ENCODE results near the gene UHRF1. TPM values are rescaled to one million over a fixed set of nuclear protein-coding genes. Genes with fewer than 3 reads are reported as not detected.
"Not testable (repeated sequence)": the region's sequence is repeated elsewhere in the genome, so short reads cannot be mapped to it uniquely, and the experiment has no call there.

Gene UHRF1
- polyA plus RNA-seq, 4 donors, result 27.5 to 43.4 (median 37.1) TPM

DNA sequence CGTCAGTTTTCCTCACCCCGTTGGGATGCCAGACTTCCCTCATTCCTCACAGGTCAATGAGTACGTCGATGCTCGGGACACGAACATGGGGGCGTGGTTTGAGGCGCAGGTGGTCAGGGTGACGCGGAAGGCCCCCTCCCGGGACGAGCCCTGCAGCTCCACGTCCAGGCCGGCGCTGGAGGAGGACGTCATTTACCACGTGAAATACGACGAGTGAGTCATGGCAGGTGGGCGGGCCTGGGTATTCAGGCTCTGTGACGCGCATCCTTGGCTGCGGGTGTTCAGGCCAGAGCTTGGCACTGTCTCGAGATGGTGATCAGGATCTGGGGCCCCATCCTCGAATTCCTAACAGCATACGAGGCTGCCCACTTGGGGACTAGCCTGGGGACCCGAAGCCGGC, 21.4 kb downstream of the UHRF1 start:
- no peak for DNase-seq (ENCODE audit: low read depth in 4 of 4, low spot score in 2 of 4)

- no peak for DNase-seq (ENCODE audit: low read depth in 4 of 4, low spot score in 2 of 4)
Observed at GRCh38 chr19:4932711-4933110, 23.4 kb downstream of the UHRF1 start.

DNA sequence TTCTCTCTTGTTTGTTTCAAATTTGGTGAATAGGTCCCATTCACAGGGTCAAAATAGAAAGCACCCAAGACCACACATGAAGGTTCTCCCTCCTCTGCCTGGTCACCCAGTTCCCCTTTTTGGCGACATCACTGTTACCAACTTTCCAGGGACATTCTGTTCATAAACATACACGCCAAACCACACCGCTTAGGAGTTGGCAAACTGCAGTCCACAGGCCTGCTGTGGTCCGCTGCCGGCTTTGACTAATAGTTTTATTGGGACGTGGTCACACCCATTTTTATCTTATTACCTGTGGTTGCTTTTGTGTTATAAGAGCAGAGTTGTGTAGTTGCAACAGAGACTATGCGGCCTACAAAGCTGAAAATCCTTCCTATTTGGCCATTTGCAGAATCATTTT, 24.2 kb downstream of the UHRF1 start:
- no peak for DNase-seq (ENCODE audit: low read depth in 4 of 4, low spot score in 2 of 4)

DNA sequence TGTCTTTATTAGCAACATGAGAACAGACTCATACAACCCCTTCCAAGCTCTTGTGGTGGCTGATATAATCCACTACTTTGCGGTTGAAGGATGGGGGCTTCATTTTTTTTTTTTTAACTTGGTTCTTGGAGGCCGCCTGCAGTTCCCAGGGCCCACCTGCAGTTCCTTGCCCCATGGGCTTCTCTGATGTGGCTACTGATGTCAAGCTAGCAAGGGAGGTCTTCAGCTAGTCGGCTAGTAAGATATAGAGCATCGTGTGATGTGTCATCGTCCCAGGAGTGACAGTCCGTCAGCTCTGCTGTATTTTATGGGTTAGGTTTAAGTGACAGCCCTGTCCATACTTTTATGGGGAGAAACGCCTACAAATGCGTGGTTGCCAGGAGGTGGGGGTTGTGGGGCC, 26.1 kb downstream of the UHRF1 start:
- no peak for DNase-seq (ENCODE audit: low read depth in 4 of 4, low spot score in 2 of 4)

GRCh38 chr19:4937060-4937459, 27.8 kb downstream of the UHRF1 start:
- DNase-seq (ENCODE audit: low read depth in 4 of 4, low spot score in 2 of 4), result no peak

DNA sequence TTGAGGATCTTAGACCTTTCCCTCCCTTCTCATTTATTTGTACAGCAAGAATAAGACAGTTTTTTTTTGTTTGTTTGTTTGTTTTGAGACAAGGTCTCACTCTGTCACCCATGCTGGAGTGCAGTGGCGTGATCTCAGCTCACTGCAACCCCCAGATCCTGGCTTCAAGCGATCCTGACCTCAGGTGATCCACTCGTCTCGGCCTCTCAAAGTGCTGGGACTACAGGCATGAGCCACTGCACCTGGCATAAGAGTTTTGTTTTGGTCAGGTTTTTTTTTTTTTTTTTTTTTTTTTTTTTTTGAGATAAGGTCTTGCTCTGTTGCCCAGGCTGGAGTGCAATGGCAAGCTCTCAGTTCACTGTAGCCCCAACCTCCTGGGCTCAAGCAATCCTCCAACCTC, 29.2 kb downstream of the UHRF1 start:
- DNase-seq (ENCODE audit: low read depth in 4 of 4, low spot score in 2 of 4), result not testable (repeated sequence)

GRCh38 chr19:4939466-4939865, 30.2 kb downstream of the UHRF1 start:
- DNase-seq (ENCODE audit: low read depth in 4 of 4, low spot score in 2 of 4), result no peak

DNA sequence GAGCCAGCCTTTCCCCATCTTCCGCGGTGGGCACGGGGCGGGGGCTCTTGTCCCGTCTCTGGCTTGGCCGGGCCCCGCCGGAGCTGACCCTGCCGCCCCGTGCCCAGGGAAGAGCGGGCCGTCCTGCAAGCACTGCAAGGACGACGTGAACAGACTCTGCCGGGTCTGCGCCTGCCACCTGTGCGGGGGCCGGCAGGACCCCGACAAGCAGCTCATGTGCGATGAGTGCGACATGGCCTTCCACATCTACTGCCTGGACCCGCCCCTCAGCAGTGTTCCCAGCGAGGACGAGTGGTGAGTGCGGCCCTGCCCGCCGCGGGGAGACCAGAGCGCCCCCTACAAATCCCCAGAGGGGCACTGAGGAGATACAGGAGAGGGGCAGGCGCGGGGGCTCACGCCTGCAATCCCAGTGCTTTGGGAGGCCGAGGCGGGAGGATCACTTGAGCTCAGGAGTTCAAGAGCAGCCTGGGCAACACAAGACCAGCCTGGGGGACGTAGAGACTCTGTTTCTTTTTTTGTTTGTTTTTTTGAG, 32.4 kb downstream of the UHRF1 start:
- DNase-seq (ENCODE audit: low read depth in 4 of 4, low spot score in 2 of 4), result not testable (repeated sequence)

GRCh38 chr19:4950650-4951049, 41.3 kb downstream of the UHRF1 start:
- not testable (repeated sequence) for DNase-seq (ENCODE audit: low read depth in 4 of 4, low spot score in 2 of 4)

- DNase-seq (ENCODE audit: low read depth in 4 of 4, low spot score in 2 of 4), result no peak
Observed at GRCh38 chr19:4951656-4952055, 42.4 kb downstream of the UHRF1 start.

DNA sequence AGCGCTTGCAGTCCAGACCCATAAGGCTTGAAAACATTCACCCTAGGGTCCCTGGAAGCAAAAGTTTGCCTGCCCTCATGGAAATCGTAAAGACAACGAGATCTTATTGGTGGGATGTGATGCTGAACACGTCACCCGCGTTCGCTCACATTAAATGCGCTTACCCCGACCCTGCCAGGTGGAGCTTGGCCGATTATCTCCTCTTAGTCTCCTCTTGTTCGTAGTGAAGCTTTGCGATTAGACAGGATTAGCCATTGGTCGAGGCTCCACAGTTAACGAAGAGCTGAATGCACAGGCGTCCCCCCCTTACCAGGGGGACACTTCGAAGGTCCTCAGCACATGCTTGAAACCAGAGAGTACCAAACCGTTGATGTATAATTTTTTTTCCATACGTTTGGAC, 43.6 kb downstream of the UHRF1 start:
- no peak for DNase-seq (ENCODE audit: low read depth in 4 of 4, low spot score in 2 of 4)

DNA sequence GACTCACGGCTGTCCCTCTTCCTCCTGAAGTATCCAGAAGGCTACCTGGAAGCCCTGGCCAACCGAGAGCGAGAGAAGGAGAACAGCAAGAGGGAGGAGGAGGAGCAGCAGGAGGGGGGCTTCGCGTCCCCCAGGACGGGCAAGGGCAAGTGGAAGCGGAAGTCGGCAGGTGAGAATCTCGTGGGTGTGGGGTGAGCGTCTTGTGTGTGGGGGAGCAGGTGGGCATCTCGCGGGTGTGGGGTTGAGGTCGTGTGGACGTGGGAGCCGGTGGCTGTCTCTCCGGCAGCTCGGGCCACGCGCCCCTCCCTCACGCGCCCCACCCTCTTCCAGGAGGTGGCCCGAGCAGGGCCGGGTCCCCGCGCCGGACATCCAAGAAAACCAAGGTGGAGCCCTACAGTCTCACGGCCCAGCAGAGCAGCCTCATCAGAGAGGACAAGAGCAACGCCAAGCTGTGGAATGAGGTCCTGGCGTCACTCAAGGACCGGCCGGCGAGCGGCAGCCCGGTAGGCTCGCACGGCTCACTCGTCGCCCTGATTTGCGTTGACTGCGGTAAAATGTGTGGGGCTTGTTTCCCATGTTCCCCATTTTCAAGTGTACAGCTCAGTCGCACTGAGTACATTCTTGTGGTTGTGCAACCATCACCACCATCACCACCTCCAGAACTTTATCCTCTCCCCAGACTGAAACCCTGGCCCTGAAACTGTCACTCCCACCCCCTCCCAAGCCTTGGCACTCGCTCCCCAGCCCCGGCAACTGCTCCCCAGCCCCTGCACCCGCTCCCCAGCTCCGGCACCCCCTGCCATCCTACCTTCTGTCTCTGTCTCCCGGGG, 45.2 kb downstream of the UHRF1 start:
- DNase-seq (ENCODE audit: low read depth in 4 of 4, low spot score in 2 of 4), result not testable (repeated sequence)

DNA sequence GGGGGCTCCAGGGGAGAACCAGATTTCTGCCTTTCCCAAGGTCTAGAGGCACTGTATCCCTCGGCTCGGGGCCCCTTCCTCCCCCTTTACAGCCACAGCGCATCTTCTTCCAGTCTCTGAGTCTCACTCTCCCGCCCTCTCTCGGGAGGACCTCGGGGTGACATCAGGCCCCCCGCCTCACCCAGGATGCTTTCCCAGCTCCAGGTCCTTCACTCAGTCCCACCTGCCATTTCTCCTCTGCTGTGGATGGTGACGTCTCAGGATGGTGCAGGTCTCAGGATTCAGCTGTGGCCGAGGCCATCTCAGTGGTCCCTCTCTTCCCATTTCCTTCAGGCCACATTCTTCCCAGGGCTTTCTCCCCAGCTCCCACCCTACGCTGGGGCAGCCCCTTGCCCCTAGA, 46.0 kb downstream of the UHRF1 start:
- no peak for DNase-seq (ENCODE audit: low read depth in 4 of 4, low spot score in 2 of 4)

DNA sequence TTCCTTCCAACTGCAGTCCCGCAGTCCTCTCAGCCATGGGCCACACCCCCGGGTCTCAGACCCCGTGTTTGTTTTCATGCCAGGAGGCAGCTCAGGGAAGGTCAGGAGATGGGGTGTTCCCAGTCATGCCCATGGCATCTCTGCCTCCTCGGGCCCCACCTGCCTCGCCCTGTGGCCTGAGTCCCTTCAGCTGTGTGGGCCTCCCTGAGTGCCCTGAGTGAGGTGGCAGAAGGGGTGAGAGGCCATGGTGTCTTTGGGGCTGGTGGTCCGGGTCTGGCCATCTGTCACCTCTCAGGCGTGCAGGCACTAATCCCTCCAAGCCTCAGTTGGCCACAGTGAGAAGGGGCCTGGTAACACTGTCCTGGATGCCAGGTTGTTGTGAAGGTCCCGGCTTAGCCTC, 48.7 kb downstream of the UHRF1 start:
- no peak for DNase-seq (ENCODE audit: low read depth in 4 of 4, low spot score in 2 of 4)

- no peak for DNase-seq (ENCODE audit: low read depth in 4 of 4, low spot score in 2 of 4)
Observed at GRCh38 chr19:4962085-4962619, 52.9 kb downstream of the UHRF1 start.

- DNase-seq (ENCODE audit: low read depth in 4 of 4, low spot score in 2 of 4), result no peak
Observed at GRCh38 chr19:4965061-4965460, 55.8 kb downstream of the UHRF1 start.

DNA sequence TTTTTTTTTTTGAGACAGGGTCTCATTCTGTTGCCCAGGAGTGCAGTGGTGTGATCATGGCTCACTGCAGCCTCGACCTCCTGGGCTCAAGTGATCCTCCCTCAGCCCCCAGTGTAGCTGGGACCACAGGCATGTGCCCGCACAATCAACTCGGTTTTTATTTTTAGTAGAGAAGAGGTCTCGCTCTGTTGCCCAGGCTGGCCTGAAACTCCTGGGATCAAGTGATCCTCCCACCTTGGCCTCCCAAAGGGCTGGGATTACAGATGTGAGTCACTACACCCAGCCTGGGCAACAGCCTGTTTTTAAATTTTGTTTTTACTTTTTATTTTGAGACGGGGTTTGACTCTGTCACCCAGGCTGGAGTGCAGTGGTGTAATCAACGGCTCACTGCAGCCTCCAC, 57.3 kb downstream of the UHRF1 start:
- DNase-seq (ENCODE audit: low read depth in 4 of 4, low spot score in 2 of 4), result no peak

- no peak for DNase-seq (ENCODE audit: low read depth in 4 of 4, low spot score in 2 of 4)
Observed at GRCh38 chr19:4967738-4968461, 58.6 kb downstream of the UHRF1 start.

GRCh38 chr19:4968462-4969291, 59.4 kb downstream of the UHRF1 start, which contains the start of gene KDM4B:
TSS of gene KDM4B (plus strand) at chr19:4969113. CDS start at chr19:5032891, 63,778 bp downstream.
- DNase-seq (ENCODE audit: low read depth in 4 of 4, low spot score in 2 of 4), result peak; percentile 92 to 98 (median 97)

- no peak for DNase-seq (ENCODE audit: low read depth in 4 of 4, low spot score in 2 of 4)
Observed at GRCh38 chr19:4969292-4969771, 60.0 kb downstream of the UHRF1 start.

Data from left renal cortex interstitium (tissue), 4 donors.